Forelimb muscle (tissue), 1 donor: ENCODE measurements around the gene SAMD14. TPM values are rescaled to one million over a fixed set of nuclear protein-coding genes. Genes with fewer than 3 reads are reported as not detected.

Experiments
- DNase-seq: peaks from one replicate; pipeline ENCODE4 v3.0.0-alpha.2; 2013; ENCODE audit warnings: low read depth
- polyA plus RNA-seq: library from polyadenylated mRNA; unstranded; fragments of 120-200 nt; gene quantifications from one replicate; pipeline ENCODE4 v1.2.1, GENCODE V29; 2013; ENCODE audit not compliant: insufficient read length

The SAMD14 gene
- polyA plus RNA-seq, 1 donor = 4.3 TPM

DNA sequence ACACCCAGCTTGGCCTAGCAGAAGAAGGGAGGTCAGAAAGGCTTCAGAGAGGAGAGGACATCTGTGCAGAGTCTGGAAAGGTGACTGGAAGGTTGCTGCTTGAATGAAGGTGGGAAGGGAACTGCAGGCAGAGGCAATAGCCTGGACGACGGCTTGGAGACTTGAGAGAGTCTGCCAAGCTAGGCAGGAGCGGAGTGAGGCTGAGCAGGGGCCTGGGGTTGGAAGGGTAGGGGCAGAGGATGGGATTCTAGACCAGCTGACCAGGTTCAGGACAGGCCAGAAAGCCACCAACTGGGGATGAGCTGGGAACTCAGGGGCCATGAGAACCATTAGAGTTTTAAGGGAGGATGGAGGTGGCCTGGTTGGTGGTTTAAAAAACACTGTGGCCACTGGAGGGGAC is 35.5 kb upstream of the SAMD14 start:
- no peak for DNase-seq

DNA sequence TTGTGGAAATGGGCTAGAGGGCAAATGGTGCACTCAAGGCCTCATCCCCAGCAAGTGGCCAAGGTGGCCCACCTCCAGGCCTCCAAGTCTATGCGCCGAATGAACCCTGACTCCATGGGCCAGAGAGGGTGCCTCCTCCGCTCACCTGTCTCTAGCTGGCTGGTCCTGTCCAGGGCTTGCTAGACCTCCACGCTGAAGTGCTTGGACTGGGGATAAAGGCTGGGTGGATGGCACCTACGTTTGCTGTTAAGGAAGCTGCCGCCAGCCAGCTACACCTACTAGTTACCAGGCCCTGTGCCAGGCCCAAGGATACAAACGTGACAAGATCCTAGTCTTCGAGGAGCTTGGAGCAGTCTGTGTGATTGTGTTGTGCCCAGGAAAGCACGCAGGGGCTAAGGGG is 35.1 kb upstream of the SAMD14 start:
- no peak for DNase-seq

DNA sequence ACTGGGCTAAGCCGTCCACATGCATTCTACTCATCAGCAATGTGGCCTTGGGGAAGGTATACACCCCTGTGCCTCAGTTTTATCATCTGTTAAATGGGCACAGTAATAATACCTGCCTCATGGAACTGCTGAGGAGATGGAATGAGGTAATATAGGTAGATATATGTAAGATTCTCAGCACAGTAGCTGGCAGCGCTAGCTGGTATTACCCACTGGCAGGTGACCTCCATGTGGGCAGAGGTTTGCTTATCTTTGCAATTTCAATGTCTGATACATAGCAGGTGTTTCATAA is 34.7 kb upstream of the SAMD14 start:
- DNase-seq = no peak

DNA sequence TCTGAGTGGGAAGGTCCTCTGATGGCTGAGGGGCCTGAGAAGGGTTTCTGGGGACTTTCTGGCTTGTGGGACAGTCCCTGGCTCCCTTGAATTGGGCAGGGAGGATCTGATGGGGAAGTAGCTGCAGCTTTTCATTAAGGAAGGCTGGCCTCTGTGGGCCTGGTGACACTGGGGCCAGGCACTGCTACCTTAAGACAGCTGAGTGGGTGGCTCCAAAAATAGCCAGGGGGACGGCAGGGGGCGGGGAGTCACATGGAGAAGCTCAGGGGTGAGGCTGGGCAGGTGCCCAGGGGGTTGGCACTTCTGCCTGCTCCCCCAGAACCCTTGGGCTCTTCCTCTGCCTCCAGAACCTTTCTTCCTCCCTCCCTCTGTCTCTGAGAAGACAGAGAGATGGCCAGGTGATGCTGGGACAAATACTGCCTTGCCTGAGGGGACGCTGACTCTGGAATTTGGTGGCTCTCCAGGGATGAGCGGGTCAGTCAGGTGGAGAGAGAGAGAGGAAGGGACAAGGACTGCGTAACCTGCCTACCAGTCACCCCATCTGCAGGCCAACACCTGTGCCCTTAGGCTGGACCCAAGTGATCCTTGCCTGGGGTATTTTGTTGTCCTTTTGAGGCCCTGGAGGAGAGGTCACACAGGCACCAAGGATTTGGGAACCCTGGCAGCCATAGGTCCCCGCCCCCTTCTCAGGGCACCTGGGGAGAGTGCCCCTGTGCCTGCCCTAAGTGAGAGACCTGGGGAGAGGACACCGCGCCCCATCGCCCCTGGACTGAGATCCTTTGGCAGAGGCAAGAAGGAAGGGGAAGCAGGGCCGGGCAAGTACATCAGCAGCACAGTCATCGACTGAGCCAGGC is 34.1 kb upstream of the SAMD14 start:
- DNase-seq = no peak

DNA sequence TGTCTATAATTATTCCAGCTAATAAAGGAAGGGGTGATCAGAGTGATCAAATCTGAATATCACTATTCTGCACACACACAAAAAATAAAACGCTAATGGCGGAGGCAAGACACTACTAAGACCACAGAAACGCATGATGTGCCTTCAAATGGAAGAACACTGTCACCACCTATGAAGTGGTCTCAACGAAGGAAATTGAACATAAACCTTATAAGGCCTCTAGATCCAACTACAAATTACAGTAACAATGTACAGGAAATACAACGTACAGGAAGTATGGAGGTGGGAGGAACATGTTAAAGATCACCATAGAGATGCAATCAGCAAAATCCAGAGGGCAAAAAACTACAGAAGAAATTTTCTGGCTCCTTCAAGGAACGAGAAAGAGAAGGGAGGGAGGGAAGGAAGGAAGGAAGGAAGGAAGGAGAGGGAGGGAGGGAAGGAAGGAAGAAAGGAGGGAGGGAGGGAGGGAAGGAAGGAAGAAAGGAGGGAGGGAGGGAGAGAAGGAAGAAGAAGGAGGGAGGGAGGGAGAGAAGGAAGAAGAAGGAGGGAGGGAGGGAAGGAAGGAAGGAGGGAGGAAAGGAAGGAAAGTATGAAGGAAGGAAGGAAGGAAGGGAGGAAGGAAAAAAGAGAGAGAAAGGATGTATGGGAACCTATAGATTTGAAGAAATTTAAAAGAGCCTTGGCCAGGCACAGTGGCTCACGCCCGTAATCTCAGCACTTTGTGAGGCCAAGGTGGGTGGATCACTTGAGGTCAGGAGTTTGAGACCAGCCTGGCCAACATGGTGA is 32.7 kb upstream of the SAMD14 start:
- no peak for DNase-seq

DNA sequence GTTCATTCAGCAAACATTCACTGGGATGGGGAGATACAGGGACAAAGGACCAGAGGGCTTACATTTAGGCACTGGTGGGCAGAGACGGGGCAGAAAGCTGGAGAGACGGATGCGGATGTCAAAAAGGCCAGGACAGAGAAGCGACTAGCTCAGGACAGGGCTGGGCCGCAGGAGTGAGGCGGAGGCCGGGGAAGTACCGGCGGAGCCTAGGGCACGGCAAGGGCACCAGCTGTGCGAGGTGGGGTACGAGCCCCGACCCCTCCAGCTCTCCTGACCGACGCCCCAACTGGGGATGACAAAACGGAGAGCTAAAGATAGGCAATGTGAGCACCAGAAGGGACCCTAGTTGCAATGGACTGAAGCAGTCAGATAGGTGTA is 31.9 kb upstream of the SAMD14 start:
- DNase-seq = no peak

DNA sequence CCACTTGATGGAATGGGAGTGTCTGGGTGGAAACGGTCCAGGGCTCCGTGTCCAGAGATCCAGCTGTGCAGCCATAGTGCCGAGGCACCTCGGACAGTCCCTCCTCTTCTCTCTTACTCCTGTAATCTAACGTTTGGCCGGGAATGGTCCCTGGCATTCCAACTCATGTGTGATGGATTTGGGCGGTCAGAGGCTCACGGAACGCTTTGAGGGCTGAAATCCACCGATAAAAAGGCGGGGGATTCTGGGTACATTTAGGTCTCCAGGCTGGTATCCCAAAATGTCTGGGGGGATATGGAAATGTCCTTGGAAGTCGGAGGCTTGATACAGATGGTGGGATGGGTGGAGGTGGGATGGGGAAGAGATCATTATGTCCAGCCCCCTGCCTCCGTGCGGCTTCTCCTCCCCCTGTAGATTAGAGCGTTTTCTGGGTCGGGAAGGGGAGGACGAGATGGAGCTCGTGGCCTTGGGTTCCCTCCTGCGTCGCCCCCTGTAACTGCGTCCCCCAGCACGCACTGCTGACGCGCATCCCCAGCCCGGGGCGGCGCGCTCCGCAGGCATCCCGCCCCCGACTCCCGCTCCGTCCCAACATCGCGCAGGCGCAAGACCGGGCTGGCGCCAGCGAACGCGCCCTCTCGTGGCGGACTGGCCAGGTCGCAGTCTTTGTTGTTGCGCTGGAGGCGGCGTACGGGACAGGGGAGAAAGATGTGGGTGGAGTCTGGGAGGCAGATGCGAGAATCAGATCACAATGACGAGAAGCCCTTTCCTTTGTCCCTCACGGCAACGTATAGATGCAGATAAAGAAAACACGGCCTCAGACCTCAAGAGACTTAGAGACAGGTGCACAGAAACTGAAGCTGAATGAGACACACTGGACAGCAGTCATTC is 31.3 kb upstream of the SAMD14 start:
- DNase-seq = peak; percentile 84

DNA sequence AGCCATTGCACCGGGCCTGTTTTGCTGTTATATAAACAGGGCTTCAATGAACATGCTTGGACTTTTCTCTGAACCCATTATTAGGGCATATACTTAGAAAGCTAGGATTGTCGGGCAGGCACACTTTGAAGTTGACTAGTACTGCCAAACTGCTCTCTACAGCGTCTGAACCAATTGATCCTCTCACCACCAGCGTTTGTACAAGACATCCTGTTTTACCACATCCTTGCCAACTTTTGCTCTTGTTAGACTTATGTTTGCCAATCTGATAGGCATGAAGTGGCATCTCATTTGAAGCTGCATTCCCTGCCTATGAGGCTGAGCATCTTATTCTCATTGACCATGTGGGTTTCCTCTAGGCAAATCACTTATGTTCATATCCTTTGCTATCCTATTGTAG is 27.9 kb upstream of the SAMD14 start:
- DNase-seq = no peak

DNA sequence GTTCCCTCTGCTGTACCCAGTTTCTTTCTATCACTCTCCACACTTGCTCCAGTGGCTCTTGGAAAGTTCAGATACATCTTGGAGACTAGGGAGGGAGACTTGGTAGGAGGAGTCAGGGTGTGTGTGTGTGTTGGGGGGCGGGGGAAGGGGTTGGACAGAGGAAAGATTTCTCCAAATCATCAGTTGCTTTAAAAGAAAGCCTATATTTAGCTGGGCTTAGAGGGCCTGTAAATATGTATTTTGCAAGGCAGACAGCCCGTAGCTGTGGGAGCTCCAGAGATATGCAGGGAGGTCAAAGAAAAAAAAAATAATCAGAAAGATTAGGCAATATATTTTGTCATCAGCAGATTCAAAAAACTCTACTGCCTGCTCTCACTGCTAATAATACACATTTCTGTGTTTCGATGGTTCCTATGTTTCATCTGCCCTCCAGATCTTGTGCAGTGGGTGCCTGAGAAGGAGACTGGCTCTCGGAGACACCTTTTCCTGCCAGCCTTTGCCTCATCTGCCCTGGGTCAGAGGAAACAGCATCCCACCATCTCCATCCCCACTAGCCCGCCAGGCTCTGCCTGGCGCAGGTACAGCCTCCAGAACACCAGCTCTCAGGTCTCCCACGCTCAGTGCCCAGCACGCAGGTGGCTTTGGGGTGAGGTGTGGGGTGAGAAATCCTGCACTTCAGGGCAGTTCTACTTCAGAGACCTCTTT is 25.3 kb upstream of the SAMD14 start:
- no peak for DNase-seq

DNA sequence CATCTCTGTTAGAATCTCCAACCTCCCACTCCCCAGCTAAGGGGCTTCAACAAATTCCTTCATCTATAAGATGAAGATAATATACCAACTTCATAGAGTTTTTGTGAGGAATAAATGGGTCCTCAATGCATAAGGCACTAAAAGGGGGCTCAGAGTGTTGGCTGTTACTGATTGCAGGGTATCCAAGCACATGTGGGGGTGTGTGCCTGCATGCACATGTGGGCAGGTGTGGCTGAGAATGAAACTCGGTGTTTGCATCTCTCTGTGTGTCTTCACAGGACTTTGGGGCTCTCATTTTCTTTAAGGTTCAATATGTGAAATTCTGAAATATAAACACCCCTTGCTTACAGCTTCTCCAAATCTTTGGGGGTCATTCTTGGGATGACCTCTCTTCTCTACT is 24.6 kb upstream of the SAMD14 start:
- no peak for DNase-seq

DNA sequence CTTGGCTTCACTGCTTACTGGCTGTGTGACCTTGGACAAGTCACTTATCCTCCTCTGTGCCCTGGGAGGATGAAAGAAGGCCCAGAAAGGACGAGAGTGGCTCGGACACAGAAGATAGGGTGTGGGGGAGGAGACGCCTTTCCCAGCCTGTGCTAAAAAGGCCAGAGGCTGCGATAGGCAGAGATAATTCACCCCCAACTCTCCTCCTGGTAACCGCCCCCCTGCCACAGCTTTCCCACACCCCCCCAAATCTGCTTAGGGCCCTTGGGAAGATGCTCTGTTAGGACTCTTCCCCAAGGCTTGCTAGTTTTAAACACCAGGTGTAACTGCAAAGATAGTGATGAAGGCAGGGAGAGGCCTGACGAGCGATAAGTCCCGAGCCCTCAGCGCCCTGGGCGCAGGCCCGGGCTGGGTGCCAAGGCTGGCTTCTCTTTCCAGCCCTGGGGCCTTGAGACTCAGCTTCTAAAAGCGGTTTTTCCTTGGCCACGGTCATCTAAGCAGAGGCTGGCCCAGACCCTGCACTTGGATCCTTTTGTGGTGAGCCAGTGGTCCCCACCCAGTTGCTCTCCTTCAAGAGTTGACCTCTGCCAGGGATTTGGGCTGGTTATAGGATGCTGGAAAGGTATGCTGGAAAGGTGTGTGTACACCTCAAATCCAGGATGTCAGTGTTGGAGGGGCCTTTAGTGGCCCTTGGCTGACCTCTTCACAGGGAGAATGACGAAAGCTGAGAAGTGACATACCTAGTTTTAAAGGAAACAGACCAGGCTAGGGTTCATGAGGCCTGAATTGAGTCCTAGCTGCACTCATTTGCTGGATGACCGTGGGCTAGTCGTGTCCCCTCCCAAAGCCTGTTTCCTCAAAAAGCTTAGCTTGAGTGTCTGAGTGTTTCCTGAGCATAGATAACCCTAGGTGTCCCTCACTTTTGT is 24.0 kb upstream of the SAMD14 start:
- DNase-seq = no peak

DNA sequence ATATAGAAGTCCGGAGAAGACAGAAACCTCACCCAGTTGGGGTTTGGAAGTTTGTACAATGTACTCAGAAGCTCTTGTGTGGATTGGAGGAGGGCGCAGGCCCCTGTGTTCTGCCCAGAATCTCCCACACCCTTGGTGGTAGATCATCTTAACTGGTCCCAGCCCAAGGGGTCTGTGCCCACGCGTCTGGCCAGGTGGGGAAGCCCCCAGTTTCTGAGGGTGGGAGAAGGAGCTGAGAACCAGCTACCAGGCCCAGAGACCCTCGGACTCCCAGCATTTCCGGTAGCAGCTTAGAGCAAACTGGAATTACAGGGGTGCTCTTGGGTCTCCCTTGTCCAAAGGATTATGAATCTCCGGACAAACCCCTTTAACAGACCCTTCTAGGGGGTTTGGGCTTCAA is 22.8 kb upstream of the SAMD14 start:
- no peak for DNase-seq

DNA sequence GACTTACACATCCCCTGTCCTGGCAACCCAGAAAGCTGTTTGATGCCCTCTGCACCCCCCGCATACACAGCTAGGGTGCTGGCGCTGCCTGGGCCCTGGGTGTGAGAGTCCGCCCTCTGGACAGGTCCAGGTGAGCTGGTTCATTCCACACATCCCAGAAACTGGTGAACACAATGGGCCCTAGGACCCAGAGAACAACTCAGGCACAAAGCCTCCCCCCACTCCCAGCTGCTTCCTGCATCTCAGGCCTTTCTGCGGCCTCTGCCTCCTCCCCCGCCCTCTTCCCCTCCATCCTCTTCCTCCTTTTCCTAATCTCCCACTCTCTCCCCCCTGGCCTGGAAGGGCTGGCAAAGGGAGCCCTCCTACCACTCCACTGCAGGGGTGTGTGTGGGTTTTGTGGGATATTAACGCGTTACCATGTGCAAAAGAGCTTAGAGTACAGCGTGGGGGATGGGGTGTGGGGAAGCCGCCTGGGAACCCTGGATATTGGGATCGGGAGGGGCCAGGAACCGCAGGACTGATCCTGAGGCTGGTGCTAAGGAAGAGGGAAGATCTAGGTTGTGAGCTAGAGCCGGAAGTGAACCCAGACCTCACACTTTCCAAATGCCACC is 22.1 kb upstream of the SAMD14 start:
- peak; percentile 87 for DNase-seq

DNA sequence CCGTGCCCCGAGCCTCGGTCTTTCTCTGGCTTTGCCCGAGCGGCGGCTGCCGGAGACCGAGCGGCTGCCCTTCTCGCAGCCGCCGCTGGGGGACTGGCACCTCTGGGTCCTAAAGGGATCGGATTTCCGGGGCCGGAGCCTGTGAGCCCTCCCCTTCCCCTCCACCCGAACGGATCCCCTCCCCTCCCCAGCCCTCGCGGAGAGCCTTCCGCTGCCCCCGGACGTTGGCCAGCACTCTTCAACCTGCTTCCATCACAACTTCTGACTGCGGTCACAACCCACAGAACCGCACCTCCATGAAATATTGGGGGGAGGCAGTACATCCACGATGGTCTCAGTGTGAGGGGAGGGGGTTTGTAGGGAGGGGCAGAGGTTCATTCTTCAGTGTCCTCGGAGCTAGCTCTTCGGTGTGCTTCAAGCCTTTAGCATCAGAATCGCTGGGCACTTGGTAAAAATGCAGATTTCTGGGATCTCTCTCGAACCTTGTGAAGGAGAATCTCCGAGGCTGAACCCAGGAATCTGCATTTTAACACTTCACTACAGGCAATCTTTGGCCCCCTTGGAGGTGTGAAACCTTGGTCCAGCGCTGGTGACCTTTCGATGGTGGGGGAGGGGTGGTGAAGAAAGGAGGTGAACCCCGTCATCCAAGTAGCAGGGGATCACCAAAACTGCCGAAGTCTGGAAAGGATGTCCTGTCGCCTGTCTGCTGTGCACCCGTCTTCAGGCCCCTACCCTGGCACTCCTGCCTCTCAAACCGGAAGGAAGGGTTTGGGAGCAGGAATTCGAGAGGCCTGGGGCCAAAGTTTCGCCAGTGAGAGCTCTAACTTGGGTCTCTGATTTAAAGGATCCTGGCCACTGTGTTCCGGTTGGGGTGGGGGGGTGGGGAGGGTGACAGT is 21.3 kb upstream of the SAMD14 start:
- no peak for DNase-seq

DNA sequence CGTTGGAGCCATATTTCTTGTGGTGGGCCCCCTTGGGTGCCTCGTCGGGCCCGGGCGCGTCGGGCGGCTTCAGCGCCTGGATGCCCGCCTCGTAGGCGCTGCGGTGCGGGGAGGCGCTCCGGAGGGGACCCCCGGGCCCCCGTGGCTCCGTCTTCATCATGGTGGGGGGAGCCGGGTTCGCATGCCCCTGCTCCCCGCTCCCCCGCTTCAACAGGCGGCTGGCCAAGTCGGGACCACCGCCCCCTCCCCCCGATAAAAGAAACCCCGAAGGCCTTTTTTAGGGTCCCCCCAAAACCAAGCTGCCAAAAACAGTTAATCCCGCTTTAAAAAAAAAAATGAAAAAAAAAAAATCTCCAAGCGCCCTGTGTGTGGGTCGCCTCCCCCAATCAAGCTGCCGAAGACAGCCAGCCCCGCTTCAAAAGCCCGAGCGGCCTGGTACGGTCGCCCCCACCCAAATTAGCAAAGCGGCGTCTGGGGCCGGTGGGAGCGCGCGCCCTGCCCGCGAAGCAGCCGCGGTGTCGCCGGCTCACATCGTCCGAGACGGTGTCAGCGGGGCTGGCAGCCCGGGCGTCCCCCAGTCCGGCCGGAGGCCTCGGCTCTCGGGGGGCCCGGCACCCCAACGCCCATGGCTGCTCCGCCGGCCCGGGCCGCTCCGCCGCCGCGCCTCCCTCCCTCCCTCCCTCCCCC is 20.5 kb upstream of the SAMD14 start, which contains the start of gene PPP1R9B:
Gene PPP1R9B (minus strand): TSS at position 324 of the 687 bp plus-strand sequence. CDS start 164 bp downstream, at position 160.
- DNase-seq = no peak

DNA sequence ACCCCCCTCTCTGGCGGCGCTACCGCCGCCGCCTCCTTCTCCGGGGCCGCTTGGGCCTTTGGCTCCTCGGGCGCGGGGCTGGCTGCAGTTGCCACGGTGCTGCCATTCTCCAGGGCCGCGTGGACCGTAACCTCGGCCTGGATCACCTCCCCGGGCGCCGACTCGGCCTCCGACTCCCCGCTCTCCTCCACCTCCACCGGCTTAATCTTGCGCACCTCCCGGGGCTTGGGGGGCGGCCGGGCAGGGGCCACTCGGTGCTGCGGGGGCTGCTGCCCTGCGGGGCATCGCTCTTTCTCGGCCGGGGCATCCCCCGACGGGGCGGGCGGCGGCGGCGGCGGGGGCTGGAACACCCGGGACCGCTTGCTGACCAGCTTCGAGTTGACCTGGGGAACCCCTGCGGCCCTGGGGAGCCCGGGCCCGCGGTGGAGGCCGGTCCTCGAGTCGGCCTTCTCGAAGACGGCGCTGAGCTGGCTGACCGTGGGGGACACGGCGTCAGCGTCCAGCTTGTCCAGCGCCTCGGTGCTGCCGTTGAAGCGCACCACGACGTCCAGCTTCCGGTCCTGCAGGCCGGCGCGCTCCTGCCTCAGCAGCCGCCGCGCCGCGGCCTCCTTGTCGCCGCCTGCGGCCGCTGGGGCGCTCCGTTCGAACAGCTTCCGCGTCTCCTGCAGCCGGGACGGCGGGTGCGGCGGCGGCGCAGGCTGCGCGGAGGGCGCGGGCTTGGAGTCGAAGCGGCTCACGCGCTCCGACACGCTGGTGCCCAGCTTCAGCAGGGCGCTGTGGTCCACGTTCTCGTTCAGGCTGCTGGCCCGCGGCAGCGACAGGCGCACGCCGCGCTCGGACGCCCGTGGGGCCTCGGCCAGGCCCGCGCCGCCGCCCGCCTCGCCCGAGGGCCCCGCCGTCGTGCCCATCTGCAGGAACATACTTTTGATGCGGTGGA is 19.7 kb upstream of the SAMD14 start:
- DNase-seq = no peak

DNA sequence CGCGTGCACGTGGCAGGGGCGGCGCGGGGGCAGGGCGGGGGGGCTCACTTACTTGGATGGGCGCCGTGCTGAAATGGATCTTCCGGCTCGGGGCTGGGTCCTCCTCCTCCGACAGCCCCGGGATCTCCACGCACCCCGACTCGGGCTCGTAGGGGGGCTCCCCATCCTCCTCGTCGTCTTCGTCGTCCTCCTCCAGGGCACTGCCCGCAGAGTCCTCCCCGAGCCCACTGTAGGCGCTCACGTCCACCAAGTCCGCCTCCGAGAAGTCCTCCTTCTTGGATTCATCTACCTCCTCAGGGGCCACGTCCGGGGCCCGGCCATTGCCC is 19.1 kb upstream of the SAMD14 start:
- no peak for DNase-seq
